KG1 (cell line): ENCODE data around the gene NIM1K.
"Not testable (repeated sequence)": the region's sequence is repeated elsewhere in the genome, so short reads cannot be mapped to it uniquely, and the experiment has no call there.

Source experiments
- DNase-seq: peaks from one replicate; lab custom pipeline; 2025; lab: John Stamatoyannopoulos, UW

Gene NIM1K

DNA sequence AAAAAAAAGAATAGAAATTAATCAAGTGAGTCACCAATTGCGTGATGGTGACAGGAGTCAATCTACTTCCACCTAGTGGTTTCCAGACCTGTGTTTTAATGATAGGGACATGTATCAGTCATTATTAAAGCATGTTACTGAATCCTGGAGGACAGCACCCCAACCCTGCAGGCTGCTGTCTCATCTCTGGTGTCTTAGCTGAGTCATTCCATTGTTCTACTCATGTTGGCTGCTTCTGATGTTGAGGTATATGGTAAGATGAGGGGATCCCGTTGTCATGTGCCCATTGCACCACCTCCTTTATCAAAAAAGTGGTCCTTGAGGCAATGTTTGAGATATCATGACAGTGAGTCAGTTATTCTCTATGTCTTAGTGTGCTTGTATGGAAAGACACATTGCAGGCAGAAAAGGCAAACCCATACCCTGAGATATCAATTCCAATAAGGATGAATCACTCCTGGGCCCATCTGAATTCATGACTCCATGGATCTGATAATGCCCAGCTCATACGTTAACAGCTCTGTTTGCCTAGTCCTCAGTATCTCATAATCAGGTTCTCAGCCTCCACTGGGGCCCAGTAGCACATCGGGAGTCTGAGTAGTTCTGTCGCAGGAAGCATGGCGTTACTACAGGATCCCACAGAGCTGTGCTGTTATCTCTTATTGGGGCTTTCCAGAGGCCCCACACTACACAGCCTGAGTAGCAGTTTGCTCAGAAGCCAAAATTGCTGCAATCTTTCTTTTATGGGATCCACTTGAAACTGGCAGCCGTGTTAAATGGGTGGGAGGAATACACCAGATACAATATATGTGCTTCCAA, 90.0 kb downstream of the NIM1K start:
- DNase-seq = no peak

DNA sequence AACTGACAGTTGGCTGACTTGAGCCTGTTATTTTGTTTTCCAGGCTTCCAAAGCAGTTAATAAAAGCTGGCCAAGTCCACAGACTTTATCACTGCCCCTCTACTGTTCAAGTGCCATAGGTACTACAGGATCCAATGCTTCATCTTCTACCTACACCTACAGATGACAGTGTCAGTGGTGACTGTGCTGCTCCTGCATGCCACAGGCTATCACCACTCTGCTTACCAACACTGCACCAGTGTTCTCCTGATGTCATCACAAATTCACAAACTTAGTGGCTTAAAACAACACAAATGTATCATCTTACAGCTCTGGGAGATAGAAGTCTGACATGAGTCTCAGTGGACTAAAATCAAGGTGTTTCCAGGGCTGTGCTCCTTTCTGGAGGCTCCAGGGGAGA, 94.6 kb downstream of the NIM1K start:
- no peak for DNase-seq

DNA sequence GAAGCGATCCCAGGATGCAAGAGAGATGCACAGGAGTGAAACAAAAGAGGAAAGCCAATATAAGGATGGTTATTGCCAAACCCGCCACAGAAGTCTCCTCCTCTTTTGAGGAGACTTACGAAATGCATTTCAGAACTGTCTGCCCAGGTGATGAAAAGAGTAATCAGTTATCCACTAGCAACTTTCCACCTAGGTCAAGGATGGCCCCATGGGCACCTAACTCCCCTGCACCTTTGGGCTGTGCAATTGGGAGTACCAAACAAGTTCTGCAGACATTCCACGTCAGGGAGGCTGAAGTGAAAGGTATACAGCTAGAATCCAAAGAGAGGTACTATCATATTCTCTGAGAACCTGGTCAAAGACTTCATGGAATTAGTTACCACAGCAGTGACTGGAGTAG, 95.5 kb downstream of the NIM1K start:
- no peak for DNase-seq

DNA sequence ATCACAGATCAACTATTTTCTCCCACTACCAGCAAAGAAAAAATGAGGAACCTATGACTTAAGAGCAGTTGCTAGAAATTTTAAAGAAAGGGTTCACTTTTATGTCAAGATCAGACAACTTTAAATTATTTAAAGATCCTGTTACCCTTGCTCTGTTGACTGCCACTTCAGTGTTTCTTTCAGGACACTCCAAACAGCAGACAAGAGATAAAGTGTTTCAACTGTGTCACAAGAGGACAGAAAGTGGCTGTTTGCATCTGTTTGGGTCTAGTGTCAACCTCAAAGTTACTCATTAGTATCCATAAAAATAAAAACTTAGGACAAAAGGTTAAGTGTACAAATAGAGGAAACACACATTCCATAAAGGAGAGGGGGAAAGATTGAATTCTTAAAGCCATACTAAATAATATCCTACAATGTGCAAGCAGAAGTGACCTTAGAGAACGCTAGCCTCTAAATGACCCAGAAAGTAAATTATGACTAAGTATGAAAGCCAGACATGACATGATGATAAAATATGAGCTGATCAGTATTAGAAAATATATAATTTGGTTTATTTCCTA, 96.3 kb downstream of the NIM1K start:
- DNase-seq = no peak

DNA sequence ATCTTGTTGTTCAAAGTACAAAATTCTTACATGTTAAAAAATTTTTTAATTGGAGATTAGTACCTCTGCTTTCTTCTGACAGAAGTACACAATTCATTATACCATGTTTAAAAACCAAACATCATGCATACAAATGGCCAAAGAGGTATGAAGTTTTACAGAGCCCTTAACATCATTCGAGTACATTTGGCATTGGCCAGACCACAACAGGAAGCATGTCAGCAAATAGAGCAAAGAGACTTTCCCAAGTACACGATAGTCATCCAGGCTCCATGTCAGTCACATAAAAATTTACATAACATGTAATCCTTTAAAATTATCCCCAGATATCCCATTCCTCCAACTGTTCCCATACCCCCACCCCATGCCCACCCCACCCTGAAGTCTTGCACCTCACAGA, 98.7 kb downstream of the NIM1K start:
- DNase-seq = no peak

DNA sequence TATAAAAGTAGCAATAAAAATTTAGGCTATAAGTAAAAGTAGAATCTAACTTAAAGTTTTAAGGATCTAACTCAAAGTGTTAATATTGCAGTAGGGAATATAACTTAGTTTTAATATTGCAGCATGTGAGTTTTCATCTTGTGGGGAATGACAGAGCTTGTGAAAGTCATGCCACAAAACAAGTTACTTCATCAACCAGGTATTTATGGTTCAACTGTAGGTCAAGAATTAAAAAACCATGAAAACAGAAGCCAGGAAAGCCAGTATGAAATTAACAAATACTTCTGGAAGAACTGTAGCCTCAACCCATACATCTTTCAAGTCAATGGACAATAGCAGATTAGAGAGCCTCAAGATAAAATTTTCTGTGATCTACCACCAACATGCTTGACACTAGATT, 102.2 kb downstream of the NIM1K start:
- DNase-seq = no peak

DNA sequence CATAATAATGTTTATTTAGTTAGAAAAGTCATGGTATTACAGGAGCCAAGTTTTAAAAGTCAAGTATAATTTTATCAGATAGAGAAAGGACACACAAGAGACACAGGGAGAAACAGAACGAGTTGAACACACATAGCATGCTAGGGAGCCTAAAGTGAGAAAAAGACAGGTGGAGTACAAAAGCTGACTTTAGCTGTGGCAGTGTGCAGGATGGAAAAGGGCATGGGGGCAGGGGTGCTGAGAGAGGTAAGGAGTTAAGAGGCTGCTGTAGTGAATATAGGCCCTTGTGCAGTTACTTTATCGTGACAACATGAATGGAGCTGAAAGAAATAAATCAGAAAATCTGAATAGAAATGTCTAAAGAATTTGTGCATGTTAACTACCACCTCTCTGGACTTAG, 103.2 kb downstream of the NIM1K start:
- no peak for DNase-seq

DNA sequence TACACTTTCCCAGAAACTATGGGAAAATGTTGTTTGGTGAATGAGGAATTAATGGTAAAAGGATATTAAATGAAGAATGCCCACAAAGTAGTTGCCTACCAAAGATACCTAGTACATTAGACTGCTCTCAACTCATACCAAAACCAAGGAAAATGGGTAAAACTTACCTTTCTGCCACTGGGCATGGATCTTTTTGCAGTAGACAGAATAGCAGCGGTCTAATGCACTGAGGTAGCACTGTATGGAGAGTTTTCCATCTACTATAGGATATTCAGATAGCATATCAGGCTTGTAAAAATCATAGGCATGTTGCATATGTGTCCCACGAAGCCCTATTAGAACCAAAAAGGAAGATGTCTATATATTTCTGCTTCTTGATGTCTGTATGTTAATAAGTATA, 104.8 kb downstream of the NIM1K start:
- DNase-seq = no peak

DNA sequence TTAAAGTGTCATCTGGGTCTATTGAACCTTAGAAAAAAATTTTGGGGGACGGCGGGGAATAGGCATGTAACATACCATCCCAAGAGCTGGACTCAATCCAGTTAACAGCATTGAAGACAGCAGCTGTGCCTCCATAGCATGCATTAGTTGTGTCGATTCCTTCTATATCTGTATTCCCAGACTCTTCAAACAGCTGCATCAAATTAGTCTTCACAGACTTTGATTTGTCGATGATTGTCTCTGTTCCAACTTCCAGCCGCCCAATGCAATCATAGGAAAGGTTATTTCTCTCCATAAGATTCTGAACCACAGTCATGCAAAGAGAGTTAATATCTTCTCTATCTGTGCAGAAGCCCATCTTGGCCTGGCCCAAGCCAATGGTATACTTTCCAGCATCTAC, 106.4 kb downstream of the NIM1K start:
- no peak for DNase-seq

DNA sequence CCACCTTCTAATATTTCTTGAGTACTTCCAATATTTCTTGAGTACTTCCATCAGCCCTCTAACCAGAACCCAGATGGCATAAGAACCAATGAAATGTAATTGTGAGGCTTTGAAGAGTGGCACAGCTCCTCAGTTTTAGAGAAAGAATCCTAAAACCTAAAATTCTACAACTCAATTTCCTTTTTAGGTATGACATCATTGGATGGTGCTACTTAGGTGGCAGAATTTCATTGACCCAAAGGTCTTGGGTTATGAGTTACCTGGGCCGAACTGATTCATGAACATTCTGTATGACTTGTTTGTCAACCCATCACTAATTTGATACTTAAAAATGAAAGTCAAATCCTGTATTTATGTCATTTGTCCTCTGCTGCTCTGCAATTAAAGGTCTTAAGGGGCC, 108.1 kb downstream of the NIM1K start:
- no peak for DNase-seq

DNA sequence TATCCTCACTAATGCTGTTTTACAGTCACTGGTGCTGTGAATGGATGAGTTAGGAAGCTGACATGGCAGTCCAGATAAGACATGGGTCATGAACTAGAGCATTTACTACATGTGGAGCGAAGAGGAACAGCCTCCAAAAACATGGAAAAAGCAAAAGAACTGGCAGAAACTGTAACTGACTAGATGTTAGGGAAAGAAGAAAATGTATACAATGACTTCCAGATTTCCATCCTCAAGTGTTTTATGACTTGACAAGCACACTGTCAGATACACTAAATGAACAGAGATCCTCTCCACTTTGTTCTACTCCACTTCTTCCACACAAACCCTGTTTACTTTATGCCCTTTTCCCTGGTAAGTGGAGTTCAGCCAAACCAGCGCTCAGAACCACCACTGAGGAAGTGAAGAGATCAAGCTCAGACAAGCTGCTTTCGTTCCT, 109.6 kb downstream of the NIM1K start:
- no peak for DNase-seq

DNA sequence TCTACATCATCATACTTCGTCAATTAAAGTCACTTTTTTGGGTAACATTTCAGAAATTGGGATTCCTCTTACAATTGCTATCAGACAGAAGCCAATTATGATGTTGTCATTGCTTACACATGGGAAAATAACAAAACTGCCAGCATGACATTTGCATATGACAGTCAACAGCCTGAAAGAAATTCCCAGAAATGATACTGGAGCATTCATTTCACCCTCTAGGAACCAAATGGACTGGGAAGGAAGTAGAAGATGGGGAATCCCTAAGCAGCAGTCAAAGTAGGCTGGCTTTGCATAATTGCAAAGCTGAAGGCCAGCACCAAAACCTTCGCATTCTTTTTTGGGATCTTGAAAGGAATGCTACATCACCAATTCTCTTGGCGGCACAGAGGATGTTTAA, 110.5 kb downstream of the NIM1K start:
- no peak for DNase-seq

DNA sequence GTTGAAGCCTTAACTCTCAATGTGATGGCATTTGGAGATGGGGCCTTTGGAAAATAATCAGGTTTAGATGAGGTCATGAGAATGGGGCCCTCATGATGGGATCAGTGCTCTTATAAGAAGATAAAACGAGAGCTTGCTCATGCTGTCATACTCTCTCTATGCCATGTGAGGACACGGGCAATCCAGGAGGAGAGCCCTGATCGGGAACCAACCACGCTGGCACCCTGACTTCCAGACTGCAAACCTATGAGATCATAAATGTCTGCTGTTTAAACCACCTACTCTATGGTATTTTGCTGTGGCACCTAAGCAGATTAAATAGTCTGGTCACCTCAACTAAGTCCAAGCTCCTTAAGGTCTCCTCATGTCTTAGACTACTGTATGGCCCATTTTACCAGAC, 111.2 kb downstream of the NIM1K start:
- no peak for DNase-seq

DNA sequence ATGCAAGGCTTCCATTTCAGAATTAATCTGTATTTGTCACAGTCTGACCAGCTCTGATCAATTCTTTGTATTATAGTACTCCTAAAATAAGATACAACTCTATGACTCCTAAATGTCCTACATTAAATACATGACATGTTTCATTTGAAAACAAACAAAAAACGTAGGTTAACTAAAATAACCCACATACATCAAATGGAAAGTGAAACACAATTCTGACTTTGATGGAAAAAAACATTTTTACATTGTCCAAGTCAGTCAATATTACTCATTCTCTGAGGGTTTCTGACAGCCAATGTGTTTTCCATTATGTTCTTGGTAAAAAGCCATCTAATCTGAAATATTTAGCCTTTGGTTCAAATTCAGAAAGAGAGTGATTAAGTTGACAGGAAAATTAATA, 112.5 kb downstream of the NIM1K start:
- DNase-seq = no peak

DNA sequence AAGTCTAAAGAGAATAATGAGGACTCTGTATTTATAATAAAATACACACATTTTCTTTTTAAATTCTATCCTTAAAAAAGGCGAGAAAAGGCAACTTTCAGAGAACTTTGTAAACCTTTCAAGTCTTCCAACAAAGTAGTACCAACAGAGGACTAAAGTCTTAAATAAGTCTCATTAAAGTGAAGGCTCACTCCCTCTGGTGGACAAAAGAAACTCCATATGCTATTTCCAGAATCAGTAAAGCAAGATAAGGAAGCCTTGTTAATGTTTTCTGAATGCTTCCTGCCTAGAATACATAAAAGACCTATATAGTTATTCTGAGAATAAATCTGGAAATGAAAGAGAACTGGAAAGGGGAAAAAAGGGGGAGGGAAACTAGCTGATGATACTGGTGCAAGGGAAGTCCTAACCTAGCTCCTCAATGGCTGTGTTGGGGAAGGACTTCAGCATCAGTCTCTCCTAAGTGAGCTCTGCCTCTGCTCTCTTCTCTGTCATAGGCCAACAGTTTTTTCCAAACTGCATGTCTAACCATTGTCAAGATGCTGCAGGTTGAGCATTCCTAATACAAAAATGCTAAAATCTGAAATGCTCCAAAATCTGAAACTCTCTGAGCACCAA, 114.0 kb downstream of the NIM1K start:
- peak; percentile 10 for DNase-seq

DNA sequence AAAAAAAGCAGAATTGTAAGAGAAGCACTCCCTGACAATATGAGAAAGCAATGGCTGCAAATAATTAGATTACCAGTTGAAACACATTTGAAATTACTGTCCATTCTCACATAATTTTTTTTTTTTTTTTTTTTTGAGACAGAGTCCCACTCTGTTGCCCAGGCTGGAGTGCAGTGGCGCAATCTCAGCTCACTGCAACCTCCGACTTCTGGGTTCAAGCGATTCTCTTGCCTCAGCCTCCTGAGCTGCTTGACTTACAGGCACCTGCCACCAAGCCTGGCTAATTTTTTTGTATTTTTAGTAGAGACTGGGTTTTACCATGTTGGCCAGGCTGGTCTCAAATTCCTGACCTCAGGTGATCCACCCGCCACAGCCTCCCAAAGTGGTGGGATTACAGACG, 114.9 kb downstream of the NIM1K start:
- not testable (repeated sequence) for DNase-seq

DNA sequence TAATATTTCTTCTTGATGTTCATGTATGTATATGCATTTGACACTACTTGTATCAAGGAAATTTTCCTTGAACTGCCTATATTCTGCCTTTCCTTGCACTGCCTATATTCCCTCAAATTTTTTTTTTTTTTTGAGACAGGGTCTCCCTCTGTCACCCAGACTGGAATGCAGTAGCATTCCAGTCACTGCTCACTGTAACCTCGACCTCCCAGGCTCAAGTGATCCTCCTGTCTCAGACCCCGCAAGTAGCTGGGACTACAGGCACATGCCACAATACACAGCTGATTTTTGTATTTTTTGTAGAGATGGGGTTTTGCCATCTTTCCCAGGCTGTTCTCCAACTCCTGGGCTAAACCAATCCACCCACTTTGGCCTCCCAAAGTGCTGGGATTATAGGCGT, 117.1 kb downstream of the NIM1K start:
- no peak for DNase-seq

DNA sequence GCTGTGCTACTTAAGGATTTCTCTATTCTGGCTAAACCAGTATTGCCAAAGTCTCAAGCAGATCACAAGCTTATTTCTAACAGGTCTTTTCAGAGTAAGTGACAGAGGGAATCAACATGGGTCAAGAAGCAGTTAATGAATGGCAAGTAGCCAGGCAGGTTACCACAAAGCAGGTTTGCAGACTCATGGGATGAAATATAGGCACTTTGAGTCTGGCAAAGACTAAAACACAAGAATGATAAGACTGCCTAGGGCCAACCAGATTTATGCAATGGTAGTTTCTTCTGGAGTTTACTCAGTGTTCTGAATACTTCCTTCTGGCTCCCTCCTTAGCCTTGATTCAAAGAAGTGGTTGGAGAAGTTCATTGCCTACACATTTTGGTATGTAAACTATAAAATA, 117.6 kb downstream of the NIM1K start:
- no peak for DNase-seq

DNA sequence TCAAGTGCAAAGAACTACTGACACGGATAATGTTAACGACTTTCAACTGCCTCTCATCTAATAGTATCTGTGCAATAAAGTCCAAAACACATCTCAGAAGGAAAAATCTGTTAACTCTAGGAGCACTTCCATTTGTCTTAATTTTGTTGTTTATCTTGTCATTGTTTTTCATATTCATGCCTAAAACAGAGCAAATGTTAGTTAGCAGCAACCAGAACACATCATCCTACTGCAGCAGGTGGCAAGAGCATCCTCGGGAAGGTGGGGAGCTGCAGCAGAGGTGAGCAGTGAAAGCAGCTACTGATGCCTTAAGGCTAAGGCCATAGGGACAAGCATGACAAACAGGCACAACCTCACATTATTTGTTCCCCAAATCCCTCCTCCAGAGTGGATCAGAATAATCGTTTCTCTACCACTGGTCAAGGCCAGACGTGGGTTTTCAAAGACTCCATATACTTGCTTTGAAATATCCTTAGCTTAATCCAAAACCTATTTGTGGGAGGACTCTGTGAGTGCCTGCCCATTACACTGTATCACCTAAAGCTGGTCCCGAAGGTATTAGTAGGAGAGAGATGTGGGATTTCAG, 120.1 kb downstream of the NIM1K start:
- DNase-seq = no peak

DNA sequence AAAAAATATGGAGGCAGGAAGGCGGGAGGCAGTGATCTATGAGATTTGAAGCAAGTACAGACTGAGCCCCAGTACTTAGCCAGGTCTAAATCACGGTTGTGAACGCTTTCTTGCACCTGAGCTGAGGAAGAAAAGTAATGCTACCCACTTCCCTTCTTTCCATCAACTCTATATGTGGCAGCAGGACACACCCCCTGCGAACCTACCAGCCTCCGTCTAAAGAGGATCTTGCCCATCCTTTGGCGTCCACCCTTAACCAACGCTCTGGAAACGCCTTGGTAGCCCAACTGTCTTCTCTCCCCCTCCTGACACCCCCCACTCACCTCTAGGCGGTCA, 120.6 kb downstream of the NIM1K start:
- peak; percentile 33 for DNase-seq

DNA sequence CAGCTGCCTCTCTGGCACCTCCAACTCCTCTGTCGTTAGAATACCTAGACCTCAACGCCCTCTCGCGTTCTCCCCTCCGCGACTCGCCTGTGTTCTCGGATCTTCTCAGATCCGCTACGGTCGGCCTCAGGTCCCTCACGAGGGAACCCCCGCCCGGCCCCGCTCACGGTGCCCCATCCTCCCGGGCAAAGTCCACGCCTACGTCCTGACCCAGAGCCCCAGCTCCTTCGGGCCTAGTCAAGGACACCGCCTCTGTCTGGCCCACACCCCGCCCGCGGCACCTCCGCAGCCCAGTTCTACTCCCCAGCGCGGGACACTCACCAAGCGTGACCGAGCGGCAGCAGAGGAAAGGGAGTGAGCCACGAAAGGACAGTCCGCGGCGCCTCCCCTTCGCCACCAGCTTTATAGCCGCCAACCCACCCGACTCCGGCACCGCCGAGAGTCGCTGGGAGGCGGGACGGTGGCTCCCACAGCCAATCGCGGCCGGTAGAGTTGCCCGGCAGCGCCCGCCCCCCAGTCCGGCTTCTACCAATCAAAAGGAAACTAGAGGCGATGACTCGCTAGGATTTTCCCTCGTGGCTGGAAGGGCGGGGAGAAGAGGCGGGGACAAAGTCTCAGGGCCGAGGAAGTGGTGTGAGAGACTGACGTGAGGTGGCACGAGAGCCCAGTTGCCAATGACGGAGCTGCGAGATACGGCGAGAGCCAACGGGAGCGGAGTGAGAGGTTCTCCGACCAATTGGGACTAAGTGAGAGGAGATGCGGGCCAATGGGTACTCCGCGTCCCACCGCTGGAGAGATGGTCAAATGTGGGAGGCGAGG, 121.2 kb downstream of the NIM1K start, which contains the start of gene HMGCS1:
TSS of gene HMGCS1 (minus strand) at position 378 of the 819 bp plus-strand sequence. CDS start 14,447 bp downstream, outside the sequence.
- peak; percentile 96 for DNase-seq

DNA sequence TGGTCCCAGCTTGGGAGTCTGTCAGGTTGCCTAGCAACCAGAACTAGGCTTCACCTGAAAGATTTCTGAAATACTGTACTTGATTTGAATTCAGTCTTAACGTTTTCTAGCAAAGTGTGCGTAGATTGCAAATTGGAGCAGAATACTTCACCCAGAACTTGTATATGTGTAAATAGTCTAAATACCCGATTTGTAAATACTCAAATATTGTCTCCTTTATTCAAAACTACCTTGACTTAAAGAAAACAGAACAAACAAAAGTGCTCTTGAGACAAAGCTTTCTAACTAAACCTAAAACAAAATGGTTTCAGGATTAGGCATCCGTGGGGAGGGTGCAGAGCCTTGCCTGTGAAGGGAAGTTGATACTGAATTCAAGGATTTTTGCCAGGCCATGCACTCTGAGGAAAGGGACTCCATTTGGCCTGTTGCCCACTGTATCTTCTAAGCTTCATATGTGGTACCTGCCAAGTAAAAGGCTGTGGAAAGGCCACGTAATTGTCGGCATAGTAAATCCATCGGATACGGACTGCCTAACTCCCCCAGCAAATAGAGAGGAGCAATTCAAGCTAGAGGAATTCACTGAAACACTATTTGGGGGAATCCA, 121.9 kb downstream of the NIM1K start:
- no peak for DNase-seq
